ENCODE results near the gene MMP23B. TPM values are rescaled to one million over a fixed set of nuclear protein-coding genes. Genes with fewer than 3 reads are reported as not detected.
"Not testable (repeated sequence)": the region's sequence is repeated elsewhere in the genome, so short reads cannot be mapped to it uniquely, and the experiment has no call there.

Gene MMP23B
- total RNA-seq, 6 experiments from 2014 or later: 0.75 to 4.0 (median 2.3) TPM

DNA sequence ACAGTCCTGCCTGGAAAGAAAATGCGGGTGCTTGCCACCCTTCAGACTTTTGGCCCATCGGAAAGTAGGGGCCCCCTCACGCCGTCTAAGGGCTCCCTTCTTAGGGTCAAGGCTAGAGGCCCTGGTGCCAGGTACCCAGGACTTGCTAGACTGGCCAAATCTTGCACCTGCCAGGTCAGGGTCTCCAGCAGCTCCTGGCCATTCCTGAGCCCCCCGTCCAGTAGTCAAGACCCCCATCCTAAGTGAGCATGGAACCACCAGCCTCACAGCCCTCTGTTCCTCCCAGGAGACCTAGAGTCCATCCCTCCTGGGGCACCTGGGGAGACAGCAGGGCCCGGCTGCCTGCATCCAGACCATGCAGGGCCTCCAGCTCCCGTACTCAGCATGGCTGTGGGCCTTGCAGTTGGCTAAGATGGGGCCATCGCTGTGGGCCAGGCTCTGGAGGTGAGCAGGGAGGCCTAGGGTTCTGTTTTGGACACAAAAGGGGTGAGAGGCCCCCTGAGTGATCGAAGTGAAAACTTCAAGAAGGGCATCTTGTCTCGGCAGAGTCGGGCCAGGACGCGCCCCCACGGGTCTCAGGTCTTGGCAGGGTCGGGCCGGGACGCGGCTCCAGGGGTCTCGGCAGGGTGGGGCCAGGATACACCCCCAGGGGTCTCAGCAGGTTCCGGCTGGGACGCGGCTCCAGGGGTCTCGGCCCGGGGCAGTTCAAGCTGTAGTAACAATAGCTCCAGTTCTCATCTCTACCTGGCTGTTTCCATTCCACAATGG is 38.0 kb upstream of the MMP23B start:
- DNase-seq (no peak), ATAC-seq (peak in 2 of 4 donors; percentile 10 to 14)
- no peak for TF ChIP-seq POLR2A (IDR thresholded peaks at IDR 0.05)
- TF ChIP-seq, protein P1, sequence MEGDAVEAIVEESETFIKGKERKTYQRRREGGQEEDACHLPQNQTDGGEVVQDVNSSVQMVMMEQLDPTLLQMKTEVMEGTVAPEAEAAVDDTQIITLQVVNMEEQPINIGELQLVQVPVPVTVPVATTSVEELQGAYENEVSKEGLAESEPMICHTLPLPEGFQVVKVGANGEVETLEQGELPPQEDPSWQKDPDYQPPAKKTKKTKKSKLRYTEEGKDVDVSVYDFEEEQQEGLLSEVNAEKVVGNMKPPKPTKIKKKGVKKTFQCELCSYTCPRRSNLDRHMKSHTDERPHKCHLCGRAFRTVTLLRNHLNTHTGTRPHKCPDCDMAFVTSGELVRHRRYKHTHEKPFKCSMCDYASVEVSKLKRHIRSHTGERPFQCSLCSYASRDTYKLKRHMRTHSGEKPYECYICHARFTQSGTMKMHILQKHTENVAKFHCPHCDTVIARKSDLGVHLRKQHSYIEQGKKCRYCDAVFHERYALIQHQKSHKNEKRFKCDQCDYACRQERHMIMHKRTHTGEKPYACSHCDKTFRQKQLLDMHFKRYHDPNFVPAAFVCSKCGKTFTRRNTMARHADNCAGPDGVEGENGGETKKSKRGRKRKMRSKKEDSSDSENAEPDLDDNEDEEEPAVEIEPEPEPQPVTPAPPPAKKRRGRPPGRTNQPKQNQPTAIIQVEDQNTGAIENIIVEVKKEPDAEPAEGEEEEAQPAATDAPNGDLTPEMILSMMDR (IDR thresholded peaks at IDR 0.05): no peak
- intact Hi-C loops (cut with DNase I): no loop called here
- Histone ChIP-seq H3K27me3 (peaks cover 0 to 4% of the 10 kb centered on the region in 2 donors), H3K27ac (no peak overlapping the region), H3K4me1 (no peaks in the 10 kb centered on the region), H3K36me3 (no peaks in the 10 kb centered on the region), H3K4me3 (no peak overlapping the region), H3K9me3 (no peaks in the 10 kb centered on the region)
- 62% methylated on average over 6 of the region's 24 CpGs for WGBS (ENCODE audit: insufficient coverage, low coverage, low lambda C conversion rate, missing lambda C conversion rate)

DNA sequence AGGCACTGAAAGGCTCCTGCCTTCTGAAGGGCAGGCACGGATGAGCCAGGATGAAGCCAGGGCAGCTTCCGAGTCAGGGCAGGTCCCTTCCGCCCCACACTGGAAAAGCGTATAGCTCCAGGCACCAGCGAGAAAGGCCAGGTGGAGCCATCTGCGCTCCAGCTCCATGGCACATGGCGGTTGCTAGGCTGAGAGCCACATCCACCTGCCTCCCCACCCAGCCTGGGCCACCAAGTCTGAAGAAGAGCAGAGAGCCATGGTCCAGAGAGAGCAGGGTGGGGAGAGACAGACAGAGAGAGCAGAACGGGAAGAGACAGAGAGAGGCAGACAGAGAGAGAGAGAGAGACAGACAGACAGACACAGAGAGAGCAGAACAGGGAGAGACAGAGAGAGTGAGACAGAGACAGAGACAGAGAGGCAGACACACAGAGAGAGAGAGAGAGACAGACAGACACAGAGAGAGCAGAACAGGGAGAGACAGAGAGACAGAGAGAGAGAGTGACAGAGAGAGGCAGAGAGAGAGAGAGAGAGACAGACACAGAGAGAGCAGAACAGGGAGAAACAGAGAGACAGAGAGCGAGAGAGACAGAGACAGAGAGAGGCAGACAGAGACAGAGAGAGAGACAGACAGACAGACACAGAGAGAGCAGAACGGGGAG is 37.2 kb upstream of the MMP23B start:
- intact Hi-C loops (cut with DNase I): no loop called here

DNA sequence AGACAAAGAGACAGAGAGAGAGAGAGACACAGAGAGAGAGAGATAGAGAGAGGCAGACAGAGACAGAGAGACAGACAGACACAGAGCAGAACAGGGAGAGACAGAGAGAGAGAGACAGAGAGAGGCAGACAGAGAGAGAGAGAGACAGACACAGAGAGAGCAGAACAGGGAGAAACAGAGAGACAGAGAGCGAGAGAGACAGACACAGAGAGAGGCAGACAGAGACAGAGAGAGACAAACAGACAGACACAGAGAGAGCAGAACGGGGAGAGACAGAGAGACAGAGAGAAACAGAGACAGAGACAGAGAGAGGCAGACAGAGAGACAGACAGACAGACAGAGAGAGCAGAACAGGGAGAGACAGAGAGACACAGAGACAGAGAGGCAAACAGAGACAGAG is 36.6 kb upstream of the MMP23B start:
- H3K27me3 ChIP-seq; H3K4me1 ChIP-seq; DNase-seq; intact Hi-C loops (cut with DNase I); H3K4me3 ChIP-seq; H3K36me3 ChIP-seq; H3K9me3 ChIP-seq; ATAC-seq; H3K27ac ChIP-seq: not testable (repeated sequence)
- WGBS (ENCODE audit: insufficient coverage, low coverage, low lambda C conversion rate, missing lambda C conversion rate): 58% methylated on average over 2 of the region's 2 CpGs

More for the DNA sequence above, 37.2 kb upstream of the MMP23B start:
- Histone ChIP-seq H3K9me3 (no peaks in the 10 kb centered on the region), H3K4me3 (no peak overlapping the region), H3K4me1 (no peaks in the 10 kb centered on the region), H3K36me3 (no peaks in the 10 kb centered on the region), H3K27ac (no peak overlapping the region), H3K27me3 (peaks cover 0 to 7% of the 10 kb centered on the region in 2 donors)
- TF ChIP-seq, protein P1 (IDR thresholded peaks at IDR 0.05): no peak
- no peak for TF ChIP-seq POLR2A (IDR thresholded peaks at IDR 0.05)
- WGBS (ENCODE audit: insufficient coverage, low coverage, low lambda C conversion rate, missing lambda C conversion rate): 67% methylated on average over 10 of the region's 10 CpGs
- DNase-seq: no peak
- no peak for ATAC-seq

DNA sequence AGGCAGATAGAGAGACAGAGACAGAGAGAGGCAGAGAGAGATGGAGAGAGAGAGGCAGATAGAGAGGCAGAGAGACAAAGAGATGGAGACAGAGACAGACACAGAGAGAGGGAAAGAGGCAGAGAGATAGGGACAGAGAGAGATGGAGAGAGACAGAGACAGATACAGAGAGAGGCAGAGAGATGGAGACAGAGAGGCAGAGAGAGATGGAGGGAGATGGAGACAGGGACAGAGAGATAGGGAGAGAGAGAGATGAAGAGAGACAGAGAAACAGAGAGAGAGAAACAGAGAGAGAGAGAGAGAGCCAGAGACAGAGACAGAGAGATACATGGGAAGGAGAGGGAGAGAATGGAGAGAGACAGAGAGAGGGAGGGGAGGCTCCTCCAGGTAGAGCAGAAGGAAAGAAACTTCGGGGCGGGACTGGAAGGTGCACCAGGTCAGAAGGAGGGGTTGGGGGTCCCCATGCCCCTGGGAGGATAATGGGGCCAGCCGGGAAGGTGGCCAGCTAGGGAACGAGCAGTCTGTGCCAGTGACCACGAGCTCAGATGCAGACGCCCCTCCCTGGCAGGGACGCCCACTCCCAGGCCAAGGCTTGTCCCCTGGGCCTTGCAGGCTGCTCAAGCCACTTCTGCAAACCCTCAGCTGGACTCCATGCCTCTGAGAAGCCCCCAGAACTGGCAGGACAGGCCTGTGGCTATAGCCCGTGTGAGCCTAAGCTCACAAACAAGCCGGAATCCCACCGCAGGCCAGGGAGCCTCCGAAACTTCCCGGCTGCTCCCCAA is 35.3 kb upstream of the MMP23B start:
- ATAC-seq (no peak), DNase-seq (no peak)
- no peaks in the 10 kb centered on the region for H3K36me3 ChIP-seq
- no peaks in the 10 kb centered on the region for H3K9me3 ChIP-seq
- H3K4me3 ChIP-seq: no peak overlapping the region
- intact Hi-C loops (cut with DNase I): no loop called here
- 59% methylated on average over 6 of the region's 12 CpGs for WGBS (ENCODE audit: insufficient coverage, low coverage, low lambda C conversion rate, missing lambda C conversion rate)
- peaks cover 6 to 7% of the 10 kb centered on the region in 2 donors for H3K27me3 ChIP-seq
- no peak overlapping the region for H3K27ac ChIP-seq
- TF ChIP-seq, protein P1 (IDR thresholded peaks at IDR 0.05): no peak
- TF ChIP-seq POLR2A (IDR thresholded peaks at IDR 0.05): no peak
- H3K4me1 ChIP-seq: peaks cover 0 to 4% (median 0%) of the 10 kb centered on the region in 4 donors

Data from right lobe of liver (tissue), 6 donors.